OCI-LY1 (cell line): Measurements from ENCODE around the gene TEX52.

ENCODE experiments used
- H2AFZ ChIP-seq: fragments of 200-600 bp; sonication (generic), shearing (Covaris generic); 2 replicates; pipeline ENCODE4 v1.6.0; 2014; ENCODE audit warnings: antibody characterized with exemption, mild to moderate bottlenecking, low read length
- H3F3A ChIP-seq: fragments of 200-600 bp; sonication (generic), shearing (Covaris generic); 2 replicates; pipeline ENCODE4 v1.6.0; 2014; ENCODE audit warnings: mild to moderate bottlenecking, antibody characterized with exemption, low read length, moderate library complexity; ENCODE audit not compliant: insufficient read depth
- H3K27ac ChIP-seq: fragments of 200-600 bp; sonication (generic); 2 replicates; pipeline ENCODE4 v1.5.1; 2014; ENCODE audit warnings: low read length, mixed run types, mild to moderate bottlenecking, low read depth; ENCODE audit not compliant: poor library complexity, severe bottlenecking
- H3K27me3 ChIP-seq: fragments of 200-600 bp; sonication (generic); 2 replicates; pipeline ENCODE4 v1.6.0; 2014; ENCODE audit warnings: antibody characterized with exemption, mild to moderate bottlenecking, low read length, moderate library complexity; ENCODE audit not compliant: insufficient read depth
- H3K36me3 ChIP-seq: fragments of 200-600 bp; sonication (generic); 2 replicates; pipeline ENCODE4 v1.6.1; 2014; ENCODE audit warnings: mild to moderate bottlenecking, antibody characterized with exemption, low read length, moderate library complexity, mixed read lengths; ENCODE audit not compliant: insufficient read depth
- H3K4me1 ChIP-seq: fragments of 200-600 bp; sonication (generic); 2 replicates; pipeline ENCODE4 v1.5.1; 2014; ENCODE audit warnings: mild to moderate bottlenecking, low read length, moderate library complexity; ENCODE audit not compliant: insufficient read depth, severe bottlenecking
- H3K4me2 ChIP-seq: fragments of 200-600 bp; sonication (generic), shearing (Covaris generic); 2 replicates; pipeline ENCODE4 v1.6.1; 2014; ENCODE audit warnings: low read length
- H3K4me3 ChIP-seq: fragments of 200-600 bp; sonication (generic); 2 replicates; pipeline ENCODE4 v1.5.1; 2014; ENCODE audit warnings: low read length, low read depth, mild to moderate bottlenecking, mixed read lengths; ENCODE audit not compliant: poor library complexity, severe bottlenecking
- H3K79me2 ChIP-seq: fragments of 200-600 bp; shearing (Covaris generic); 2 replicates; pipeline ENCODE4 v1.6.1; 2016; ENCODE audit warnings: mixed run types, low read length, mixed read lengths; ENCODE audit not compliant: insufficient read depth
- H3K9ac ChIP-seq: fragments of 200-600 bp; sonication (generic), shearing (Covaris generic); 2 replicates; pipeline ENCODE4 v1.6.1; 2014; ENCODE audit warnings: mild to moderate bottlenecking, low read length, mixed read lengths
- H3K9me2 ChIP-seq: fragments of 200-600 bp; sonication (generic), shearing (Covaris generic); 2 replicates; pipeline ENCODE4 v1.6.1; 2014; ENCODE audit warnings: low read depth, mild to moderate bottlenecking, low read length, mixed read lengths
- H3K9me3 ChIP-seq: fragments of 200-600 bp; shearing (Covaris generic); 2 replicates; pipeline ENCODE4 v1.6.1; 2014; ENCODE audit warnings: low read length, mixed read lengths
- H4K20me1 ChIP-seq: fragments of 200-600 bp; sonication (generic), shearing (Covaris generic); 2 replicates; pipeline ENCODE4 v1.6.0; 2016; ENCODE audit warnings: mild to moderate bottlenecking, low read length; ENCODE audit not compliant: insufficient read depth
- EZH2 ChIP-seq: fragments of 200-600 bp; sonication (generic), shearing (Covaris generic); IDR thresholded peaks from 2 replicates; pipeline ENCODE4 v1.8.0; 2017; ENCODE audit warnings: borderline replicate concordance, mixed run types, mild to moderate bottlenecking, antibody characterized with exemption, low read length, moderate library complexity, mixed read lengths
- TF ChIP-seq, protein P1 (sequence below): fragments of 200-600 bp; sonication (generic), shearing (Covaris generic); IDR thresholded peaks from 2 replicates; pipeline ENCODE4 v1.5.1; 2017; ENCODE audit warnings: mild to moderate bottlenecking, antibody characterized with exemption, low read length, moderate library complexity, mixed read lengths

TEX52 gene

DNA sequence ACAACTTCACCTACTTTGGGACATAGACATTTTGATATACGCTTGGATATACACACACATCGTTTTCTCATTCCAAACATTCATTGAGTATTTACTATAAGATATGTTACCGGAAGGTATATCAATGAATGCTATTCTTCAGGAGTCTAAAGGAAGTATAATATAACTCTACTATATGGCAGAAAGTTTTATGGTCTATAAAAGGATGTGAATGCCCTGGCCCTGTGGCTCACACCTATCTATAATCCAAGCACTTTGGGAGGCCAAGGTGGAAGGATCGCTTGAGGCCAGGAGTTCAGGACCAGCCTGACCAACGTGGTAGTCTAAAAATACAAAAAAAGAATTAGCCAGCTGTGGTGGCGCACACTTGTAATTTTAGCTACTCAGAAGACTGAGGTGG, 27.6 kb downstream of the TEX52 start:
- Histone ChIP-seq H4K20me1 (no peaks in the 10 kb centered on the region), H3K4me3 (no peak overlapping the region), H3K4me2 (no peak overlapping the region), H3K9me2 (no peaks in the 10 kb centered on the region), H3F3A (no peaks in the 10 kb centered on the region), H3K27me3 (no peaks in the 10 kb centered on the region), H3K79me2 (no peaks in the 10 kb centered on the region), H3K9ac (no peak overlapping the region), H3K27ac (no peak overlapping the region), H3K36me3 (peaks cover 47% of the 10 kb centered on the region), H2AFZ (no peak overlapping the region), H3K9me3 (no peaks in the 10 kb centered on the region), H3K4me1 (no peaks in the 10 kb centered on the region)
- no peak for TF ChIP-seq EZH2
- TF ChIP-seq, protein P1, sequence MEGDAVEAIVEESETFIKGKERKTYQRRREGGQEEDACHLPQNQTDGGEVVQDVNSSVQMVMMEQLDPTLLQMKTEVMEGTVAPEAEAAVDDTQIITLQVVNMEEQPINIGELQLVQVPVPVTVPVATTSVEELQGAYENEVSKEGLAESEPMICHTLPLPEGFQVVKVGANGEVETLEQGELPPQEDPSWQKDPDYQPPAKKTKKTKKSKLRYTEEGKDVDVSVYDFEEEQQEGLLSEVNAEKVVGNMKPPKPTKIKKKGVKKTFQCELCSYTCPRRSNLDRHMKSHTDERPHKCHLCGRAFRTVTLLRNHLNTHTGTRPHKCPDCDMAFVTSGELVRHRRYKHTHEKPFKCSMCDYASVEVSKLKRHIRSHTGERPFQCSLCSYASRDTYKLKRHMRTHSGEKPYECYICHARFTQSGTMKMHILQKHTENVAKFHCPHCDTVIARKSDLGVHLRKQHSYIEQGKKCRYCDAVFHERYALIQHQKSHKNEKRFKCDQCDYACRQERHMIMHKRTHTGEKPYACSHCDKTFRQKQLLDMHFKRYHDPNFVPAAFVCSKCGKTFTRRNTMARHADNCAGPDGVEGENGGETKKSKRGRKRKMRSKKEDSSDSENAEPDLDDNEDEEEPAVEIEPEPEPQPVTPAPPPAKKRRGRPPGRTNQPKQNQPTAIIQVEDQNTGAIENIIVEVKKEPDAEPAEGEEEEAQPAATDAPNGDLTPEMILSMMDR = no peak

DNA sequence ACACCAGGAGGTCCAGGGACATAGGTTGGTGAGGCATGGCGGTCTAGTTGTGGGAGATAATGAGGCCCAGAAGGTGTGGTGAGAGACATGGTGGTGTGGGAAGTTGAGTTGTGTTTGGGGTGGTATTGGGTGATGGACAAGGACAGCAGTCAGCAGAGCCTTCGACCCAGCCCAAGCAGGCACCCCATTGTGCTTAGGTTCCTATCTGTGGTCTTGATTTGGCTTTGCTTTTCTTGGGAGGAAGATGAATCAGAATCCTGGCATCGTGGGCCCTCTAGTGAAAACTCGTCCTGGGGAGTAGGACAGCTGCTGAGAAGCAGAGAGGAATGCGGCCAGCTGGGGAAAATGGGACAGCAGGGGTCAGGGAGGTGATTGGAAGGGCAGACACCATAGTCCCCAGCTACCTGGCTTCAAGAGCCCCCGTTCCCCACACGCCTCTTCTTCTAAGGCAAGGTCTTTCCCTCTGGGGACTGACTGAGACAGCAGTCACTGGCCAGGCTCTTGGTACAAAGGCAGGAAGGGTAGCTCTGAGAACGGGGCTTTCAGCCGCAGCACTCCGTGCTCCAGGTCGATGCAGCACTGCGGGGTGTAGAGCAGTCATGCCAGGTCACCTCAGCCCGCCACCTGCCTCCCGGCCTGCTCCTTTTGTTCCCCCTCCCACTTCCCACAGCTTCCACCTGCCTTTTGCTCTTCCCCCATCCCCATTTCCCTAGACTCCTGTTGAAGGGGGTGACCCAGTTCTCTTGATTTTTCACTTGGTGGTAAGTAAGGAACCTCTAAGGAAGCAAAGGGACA, 29.9 kb downstream of the TEX52 start:
- Histone ChIP-seq H3K27ac (no peak overlapping the region), H3K4me1 (no peaks in the 10 kb centered on the region), H3K4me2 (no peak overlapping the region), H3K27me3 (no peaks in the 10 kb centered on the region), H3K9ac (no peak overlapping the region), H3K36me3 (peaks cover 70% of the 10 kb centered on the region), H2AFZ (no peak overlapping the region), H3K79me2 (no peaks in the 10 kb centered on the region), H3K9me3 (no peaks in the 10 kb centered on the region), H3K9me2 (no peaks in the 10 kb centered on the region), H3F3A (no peaks in the 10 kb centered on the region), H4K20me1 (no peaks in the 10 kb centered on the region), H3K4me3 (no peak overlapping the region)
- TF ChIP-seq EZH2 = no peak
- TF ChIP-seq, protein P1 = no peak

DNA sequence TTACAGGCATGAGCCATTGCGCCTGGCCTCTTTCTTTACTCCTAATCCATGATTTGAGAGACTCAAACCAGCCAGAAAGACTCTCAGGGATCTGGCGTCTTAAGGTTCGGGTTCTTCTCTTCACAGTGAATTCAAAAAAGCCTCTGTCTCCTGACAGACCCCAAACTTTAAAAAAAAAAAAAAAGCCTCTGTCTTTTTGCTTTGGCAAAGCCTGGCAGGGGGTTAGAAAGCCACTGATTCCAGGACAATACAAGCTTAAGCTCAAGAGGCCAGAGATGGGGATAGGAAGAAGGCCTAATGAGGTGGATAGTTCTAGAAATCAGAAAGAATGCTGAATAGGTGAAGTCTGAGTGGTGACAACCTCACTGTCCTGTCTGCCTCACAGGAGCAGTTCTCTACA, 30.8 kb downstream of the TEX52 start:
- Histone ChIP-seq H3K9me2 (no peaks in the 10 kb centered on the region), H3K36me3 (peaks cover 79% of the 10 kb centered on the region), H4K20me1 (no peaks in the 10 kb centered on the region), H3K27ac (no peak overlapping the region), H3K9me3 (no peaks in the 10 kb centered on the region), H3F3A (no peaks in the 10 kb centered on the region), H3K4me3 (no peak overlapping the region), H3K79me2 (no peaks in the 10 kb centered on the region), H3K9ac (no peak overlapping the region), H3K4me1 (no peaks in the 10 kb centered on the region), H2AFZ (no peak overlapping the region), H3K27me3 (no peaks in the 10 kb centered on the region), H3K4me2 (no peak overlapping the region)
- TF ChIP-seq, protein P1 = no peak
- no peak for TF ChIP-seq EZH2
